GM20431 (cell line): Measurements from ENCODE around the gene NSD1.

ENCODE experiments used
- in situ Hi-C: fragments of 300-500 bp; cut with MseI, MboI; formaldehyde crosslinking; loops from one replicate; pipeline ENCODE4 v1.15.0; 2020; ENCODE audit warnings: low sequenced_read_pairs; ENCODE audit not compliant: unreplicated experiment

NSD1 gene

DNA sequence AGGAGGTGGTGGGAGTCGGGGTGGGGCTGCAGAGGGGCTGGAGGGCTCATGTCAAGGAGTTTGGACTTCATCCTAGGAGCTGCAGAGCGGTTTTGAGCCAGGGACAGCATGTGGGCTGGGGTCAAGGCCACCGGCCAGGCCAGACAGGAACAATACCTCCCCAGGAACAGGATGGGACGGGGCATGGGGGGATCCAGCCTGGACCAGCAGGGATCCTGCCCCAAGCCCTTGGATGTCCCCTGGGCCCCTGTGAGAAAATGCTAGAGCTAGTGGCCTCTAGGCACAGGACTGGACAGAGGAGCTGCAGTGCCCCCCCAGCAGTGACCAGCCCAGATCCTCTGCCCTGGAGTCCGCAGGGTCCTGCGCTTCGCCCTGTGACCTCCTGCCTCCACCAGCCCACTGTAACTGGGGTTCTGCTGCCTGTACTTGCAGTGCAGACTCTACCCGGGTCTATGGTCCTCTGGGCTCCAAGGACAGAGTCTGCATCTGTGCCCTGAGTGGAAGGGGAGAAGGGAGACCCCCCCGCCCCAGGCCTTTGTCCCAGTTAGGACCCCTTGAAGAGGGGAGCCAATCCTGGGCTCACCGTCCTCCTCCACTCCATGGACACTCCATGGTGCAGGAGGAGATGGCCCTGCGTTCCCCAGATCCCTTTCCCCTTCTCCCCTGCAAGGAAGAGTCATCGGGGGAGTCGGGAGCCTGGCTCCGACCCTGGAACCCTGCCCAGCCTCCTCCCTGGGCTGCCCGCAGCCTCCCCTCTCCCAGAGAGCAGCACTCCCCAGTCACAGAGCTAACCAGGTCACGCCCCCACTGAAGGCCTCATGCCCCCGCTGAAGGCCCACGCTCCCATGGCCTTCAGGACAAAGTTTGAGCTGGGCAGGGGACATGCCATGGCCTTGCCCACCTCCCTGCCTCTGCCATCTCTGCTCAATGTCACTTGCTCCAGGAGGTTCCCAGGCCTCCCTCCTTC lies 181.1 kb downstream of the NSD1 start:
- in situ Hi-C loops, result no loop called here

- in situ Hi-C loops, result no loop called here
Observed at GRCh38 chr5:177315411-177315810, 181.8 kb downstream of the NSD1 start.

GRCh38 chr5:177316005-177316404 lies 182.4 kb downstream of the NSD1 start:
- in situ Hi-C loops, result no loop called here

- in situ Hi-C loops, result no loop called here
Observed at GRCh38 chr5:177317959-177318377, 184.4 kb downstream of the NSD1 start.

DNA sequence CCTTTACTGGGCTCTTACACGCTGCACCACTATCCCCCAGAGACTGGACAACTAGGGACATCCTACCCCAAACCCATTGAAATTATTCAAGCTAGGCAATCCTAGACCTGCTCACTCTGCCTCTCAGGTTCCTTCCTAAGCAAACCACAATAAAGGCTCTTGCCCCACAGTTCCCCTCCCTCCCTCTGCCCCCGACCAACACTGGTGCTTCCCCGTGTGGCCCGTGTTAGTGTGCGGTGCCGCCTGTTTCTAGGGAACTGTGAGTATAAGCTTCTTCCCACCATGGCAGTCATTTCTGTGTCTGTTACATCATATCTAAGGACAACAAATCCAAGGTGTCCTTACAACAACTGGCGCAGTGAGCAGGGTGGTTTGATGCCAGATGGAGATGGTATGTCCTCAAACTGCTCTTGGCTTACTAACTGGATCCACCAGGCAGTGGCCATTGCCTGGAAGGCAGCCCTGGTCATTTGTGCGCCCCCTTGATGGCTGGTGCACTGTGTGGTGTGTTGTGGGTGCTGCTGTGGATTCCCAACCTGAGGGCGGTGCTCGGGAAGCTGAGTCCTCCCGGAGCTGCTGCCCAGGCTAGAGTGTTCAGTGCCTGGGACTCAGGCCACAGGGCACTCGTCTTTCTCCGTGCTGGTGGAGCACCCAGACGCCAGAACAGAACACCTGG lies 186.5 kb downstream of the NSD1 start:
- in situ Hi-C loops, result no loop called here

GRCh38 chr5:177320879-177321278 lies 187.3 kb downstream of the NSD1 start:
- in situ Hi-C loops, result no loop called here

GRCh38 chr5:177325868-177326381 lies 192.4 kb downstream of the NSD1 start:
- in situ Hi-C loops, result no loop called here

GRCh38 chr5:177327539-177328522 lies 194.3 kb downstream of the NSD1 start:
- in situ Hi-C loops, result no loop called here

DNA sequence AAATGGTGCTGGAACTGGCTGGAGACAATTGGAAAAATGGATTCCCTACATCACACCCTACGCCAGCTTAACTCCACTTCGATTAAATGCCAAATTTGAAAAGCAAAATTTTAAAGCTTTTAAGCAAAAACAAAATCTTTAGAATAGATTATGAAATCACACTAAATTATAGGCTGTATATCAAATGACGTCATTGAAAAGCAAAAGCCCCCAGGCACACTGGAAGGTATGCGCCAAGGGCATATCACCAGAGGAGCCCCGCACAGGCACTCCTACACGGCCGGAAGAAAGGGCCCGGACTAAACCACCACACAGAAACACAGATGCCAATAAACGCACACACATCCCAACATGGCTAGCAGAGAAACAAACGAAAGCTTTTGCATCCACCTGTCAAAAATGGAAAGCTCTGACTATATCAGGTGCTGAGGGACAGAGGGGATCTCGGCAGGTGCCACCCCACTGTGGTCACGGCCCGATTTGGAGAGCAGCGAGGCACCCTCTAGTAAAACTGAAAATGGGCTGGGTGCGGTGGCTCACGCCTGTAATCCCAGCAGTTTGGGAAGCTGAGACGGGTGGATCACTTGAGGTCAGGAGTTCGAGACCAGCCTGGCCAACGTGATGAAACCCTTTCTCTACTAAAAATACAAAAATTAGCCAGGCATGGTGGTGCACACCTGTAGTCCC lies 195.1 kb downstream of the NSD1 start:
- in situ Hi-C loops, result no loop called here

DNA sequence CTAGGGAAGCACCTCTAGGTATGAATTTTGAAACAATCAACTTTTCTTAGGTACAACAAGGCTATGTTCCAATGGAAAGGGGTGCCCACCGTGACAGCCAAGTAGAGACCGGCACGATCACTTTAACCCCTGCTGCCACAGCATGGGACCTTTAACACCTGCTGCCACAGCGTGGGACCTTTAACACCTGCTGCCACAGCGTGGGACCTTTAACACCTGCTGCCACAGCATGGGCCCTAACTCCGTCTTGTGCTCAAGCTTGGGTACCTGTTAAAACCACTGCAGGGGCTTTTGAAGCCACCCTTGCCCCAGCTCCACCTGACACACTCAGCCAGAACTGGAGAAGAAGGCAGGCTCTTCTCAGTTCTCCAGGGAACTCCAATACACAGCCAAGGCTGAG lies 196.3 kb downstream of the NSD1 start:
- in situ Hi-C loops, result no loop called here

GRCh38 chr5:177330991-177331842 lies 197.6 kb downstream of the NSD1 start:
- in situ Hi-C loops, result no loop called here

DNA sequence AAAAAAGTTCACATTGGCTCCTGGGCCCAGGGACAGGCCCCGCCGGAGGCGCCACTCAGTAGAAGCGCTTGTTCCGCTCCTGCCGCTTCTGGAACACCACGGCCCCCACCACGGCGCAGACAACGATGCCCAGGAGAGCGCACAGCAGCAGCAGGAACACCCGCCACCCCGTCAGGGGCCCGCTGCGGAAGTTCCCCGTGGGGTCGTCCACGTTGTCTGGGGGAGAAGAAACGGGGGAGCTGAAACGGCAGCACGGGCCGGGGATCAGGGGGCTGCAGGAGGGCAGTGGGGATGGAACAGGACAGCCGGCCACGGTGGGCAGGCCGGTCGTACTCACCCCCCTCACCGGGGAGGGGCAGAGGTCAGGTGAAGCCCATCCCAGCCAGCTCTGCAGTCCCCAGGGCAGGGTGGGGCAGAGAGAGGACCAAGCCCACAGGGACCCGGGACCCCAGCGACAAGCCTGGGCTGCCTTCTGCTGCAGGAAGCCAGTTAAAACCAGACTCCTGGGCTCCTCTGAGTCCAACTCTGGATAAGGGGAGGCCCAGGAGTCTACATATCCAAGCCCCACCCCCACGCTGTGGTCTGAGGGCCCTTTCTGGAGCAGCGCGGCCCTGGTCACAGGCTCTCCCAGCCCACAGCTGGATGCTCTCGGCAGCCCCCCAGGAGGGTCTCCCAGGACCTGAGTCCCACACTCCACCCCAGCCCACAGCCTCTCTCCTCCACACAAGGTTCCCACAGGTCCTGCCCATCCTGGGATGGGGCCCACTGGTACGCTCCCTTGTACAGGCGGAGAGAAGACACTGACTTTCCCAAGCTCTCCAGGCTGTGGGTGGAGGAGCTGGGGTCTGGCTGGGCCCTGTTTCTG lies 198.7 kb downstream of the NSD1 start:
- in situ Hi-C loops, result no loop called here

DNA sequence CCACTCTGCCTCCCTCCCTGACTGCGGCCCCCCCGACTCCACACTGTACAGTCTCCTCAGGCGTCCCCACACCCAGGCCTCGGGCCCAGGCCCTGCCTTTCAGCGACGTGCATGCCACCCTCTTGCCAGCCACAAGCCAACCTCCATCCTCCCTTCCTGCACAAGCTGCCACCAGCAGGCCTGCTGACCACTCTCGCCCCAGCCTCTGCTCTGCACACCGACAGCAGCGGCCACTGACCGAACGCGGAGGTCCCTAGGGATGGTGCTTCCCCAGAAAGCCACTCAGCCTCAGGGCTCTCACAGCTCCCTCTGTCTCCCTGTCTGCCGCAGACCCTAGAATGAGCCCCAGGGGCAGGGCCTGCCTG lies 199.3 kb downstream of the NSD1 start:
- in situ Hi-C loops, result no loop called here

DNA sequence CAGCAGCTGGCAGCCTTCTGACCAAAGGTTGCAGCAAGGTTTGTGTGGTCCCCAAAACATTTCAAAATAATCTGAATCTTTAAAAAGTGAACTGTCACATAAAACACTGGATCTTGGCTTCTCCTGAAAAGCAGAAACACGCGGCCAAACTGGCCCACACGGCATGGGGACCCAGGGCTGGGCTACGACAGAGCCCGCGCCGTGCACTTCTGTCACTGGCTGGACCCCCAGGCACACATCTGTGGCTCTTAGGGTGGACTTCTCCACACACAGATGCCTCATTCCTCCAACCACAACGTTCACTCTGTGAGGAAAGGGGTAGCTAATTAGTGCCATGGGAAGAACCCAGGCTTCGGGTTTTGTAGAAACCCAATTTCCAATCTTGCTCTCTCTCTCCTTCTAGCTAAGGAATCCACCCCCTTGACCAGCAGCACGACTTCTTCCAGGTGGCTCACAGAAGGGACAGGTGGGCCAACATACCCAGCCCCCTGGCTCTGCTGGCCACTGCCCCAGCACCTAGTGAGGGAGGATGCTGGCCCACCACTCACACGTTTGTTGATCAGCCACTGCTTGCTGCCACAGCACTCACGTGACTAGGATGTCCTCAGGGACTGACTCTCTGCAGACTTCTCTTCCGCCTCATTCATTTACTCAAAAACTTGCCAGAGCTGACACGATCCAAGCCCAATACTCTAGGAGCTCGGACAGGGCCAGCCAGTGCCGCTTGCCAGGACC lies 200.0 kb downstream of the NSD1 start:
- in situ Hi-C loops, result no loop called here

DNA sequence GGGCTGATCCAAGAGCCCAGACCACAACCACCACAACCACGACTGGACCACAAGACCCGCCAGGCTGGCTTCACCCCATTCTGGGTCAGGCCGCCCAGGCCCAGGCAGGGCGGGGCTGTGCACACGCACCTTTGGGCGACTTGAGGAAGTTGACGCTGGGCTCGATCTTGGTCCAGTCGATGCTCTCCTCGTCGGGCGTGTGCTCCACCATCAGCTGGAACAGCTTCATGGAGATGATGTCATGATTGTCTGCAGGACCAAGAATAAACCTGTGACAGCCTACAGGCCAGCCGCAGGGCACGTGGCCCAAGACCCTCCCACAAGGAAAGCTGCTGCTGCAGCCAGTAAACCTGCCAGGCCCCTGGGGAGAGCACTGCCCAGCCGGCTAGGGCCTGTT lies 200.6 kb downstream of the NSD1 start:
- in situ Hi-C loops, result no loop called here

- in situ Hi-C loops, result no loop called here
Observed at GRCh38 chr5:177334781-177335700, 201.5 kb downstream of the NSD1 start.
